ENCODE results near the gene CACNB1. TPM values are rescaled to one million over a fixed set of nuclear protein-coding genes. Genes with fewer than 3 reads are reported as not detected.

Gene CACNB1
- total RNA-seq, 1 donor from 2014 or later: 13.8 TPM

DNA sequence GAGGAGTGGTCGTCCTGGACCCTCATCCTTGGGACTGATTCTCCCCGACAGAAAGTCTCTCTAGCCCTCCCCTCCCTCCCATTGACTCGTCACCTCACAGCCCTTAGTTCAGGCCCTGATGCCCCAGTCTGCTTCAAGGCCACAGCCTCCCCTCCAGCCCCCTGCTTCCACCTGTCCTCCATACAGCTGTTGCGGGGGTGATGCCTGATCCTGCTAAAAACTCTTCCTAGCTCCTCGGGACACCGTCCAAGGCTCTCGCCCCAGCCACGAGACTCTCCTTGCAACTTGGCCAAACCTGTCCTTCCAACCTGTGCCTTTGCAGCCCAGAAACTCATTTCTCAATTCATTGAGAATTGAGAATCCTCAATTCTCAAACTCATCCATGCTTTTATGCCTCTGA lies 21.4 kb upstream of the CACNB1 start:
- H3K27me3 Mint-ChIP-seq: peaks cover 82% of the 10 kb centered on the region
- no peaks in the 10 kb centered on the region for H3K9me3 Mint-ChIP-seq (ENCODE audit: low read depth)
- TF ChIP-seq, protein P1, sequence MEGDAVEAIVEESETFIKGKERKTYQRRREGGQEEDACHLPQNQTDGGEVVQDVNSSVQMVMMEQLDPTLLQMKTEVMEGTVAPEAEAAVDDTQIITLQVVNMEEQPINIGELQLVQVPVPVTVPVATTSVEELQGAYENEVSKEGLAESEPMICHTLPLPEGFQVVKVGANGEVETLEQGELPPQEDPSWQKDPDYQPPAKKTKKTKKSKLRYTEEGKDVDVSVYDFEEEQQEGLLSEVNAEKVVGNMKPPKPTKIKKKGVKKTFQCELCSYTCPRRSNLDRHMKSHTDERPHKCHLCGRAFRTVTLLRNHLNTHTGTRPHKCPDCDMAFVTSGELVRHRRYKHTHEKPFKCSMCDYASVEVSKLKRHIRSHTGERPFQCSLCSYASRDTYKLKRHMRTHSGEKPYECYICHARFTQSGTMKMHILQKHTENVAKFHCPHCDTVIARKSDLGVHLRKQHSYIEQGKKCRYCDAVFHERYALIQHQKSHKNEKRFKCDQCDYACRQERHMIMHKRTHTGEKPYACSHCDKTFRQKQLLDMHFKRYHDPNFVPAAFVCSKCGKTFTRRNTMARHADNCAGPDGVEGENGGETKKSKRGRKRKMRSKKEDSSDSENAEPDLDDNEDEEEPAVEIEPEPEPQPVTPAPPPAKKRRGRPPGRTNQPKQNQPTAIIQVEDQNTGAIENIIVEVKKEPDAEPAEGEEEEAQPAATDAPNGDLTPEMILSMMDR (IDR thresholded peaks at IDR 0.05; ENCODE audit: unreplicated experiment): no peak

DNA sequence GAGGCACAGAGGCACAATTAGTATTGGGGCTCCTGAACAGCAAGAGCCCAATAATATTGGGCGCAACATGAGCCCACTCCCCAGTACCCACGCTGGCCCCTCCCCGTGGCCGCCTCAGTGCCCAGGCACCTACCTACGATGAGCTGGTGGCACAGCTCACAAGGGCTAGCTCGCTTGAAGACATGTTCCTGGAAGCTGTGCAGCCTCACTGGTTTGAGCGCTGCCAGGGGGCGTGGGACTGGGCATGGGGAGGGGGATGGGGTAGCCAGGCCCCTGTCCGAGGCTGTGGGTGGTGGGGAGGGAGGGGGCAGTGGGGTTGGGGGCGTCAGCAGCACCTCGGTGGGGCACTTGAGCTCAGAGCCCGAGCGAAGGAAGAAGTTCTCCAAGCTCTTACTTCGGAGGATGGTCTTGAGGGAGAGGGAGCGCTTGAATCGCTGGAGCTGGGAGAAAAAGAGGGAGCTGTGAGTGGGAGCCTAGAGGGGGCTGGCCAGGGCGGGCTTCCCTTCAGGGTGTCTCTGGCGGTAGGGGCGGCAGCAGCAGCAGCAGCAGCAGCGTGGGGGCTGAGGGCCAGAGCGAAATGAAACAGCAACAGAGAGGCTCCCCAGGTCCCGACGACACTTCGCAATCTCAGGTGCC lies 20.4 kb upstream of the CACNB1 start:
- peaks cover 80% of the 10 kb centered on the region for H3K27me3 Mint-ChIP-seq
- H3K27ac Mint-ChIP-seq: no peak overlapping the region
- no peak for DNase-seq (ENCODE audit: low spot score, unreplicated experiment)
- no peaks in the 10 kb centered on the region for H3K9me3 Mint-ChIP-seq (ENCODE audit: low read depth)
- no peaks in the 10 kb centered on the region for H3K36me3 Mint-ChIP-seq (ENCODE audit: insufficient read depth)
- TF ChIP-seq, protein P1 (IDR thresholded peaks at IDR 0.05; ENCODE audit: unreplicated experiment): no peak
- no peaks in the 10 kb centered on the region for H3K4me1 Mint-ChIP-seq (ENCODE audit: low read depth)
- no peak overlapping the region for H3K4me3 Mint-ChIP-seq (ENCODE audit: low read depth)

More for the DNA sequence above, 21.4 kb upstream of the CACNB1 start:
- H3K4me1 Mint-ChIP-seq (ENCODE audit: low read depth): peaks cover under 1% of the 10 kb centered on the region
- H3K4me3 Mint-ChIP-seq (ENCODE audit: low read depth): no peak overlapping the region
- no peak for DNase-seq (ENCODE audit: low spot score, unreplicated experiment)
- H3K36me3 Mint-ChIP-seq (ENCODE audit: insufficient read depth): no peaks in the 10 kb centered on the region
- H3K27ac Mint-ChIP-seq: no peak overlapping the region

DNA sequence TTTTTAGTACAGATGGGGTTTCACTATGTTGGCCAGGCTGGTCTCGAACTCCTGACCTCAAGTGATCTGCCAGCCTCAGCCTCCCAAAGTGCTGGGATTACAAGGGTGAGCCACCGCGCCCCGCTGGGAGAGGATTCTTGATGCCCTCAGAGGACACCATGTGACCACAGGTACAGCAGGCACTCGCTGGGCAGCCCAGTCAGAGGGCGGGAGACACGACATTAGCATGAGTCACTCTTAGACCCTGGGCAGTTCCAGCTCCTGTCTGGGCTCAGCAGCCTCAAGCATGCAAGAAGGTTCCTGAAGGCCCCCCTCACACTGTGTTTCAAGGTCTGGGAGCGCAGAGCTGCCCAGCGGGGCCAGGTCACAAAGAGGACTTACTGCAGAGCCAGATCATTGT lies 16.4 kb upstream of the CACNB1 start:
- DNase-seq (ENCODE audit: low spot score, unreplicated experiment): no peak
- H3K27me3 Mint-ChIP-seq: peaks cover 85% of the 10 kb centered on the region
- no peak overlapping the region for H3K27ac Mint-ChIP-seq
- TF ChIP-seq, protein P1 (IDR thresholded peaks at IDR 0.05; ENCODE audit: unreplicated experiment): no peak
- peaks cover 2% of the 10 kb centered on the region for H3K4me1 Mint-ChIP-seq (ENCODE audit: low read depth)
- no peak overlapping the region for H3K4me3 Mint-ChIP-seq (ENCODE audit: low read depth)
- no peaks in the 10 kb centered on the region for H3K9me3 Mint-ChIP-seq (ENCODE audit: low read depth)
- H3K36me3 Mint-ChIP-seq (ENCODE audit: insufficient read depth): no peaks in the 10 kb centered on the region

DNA sequence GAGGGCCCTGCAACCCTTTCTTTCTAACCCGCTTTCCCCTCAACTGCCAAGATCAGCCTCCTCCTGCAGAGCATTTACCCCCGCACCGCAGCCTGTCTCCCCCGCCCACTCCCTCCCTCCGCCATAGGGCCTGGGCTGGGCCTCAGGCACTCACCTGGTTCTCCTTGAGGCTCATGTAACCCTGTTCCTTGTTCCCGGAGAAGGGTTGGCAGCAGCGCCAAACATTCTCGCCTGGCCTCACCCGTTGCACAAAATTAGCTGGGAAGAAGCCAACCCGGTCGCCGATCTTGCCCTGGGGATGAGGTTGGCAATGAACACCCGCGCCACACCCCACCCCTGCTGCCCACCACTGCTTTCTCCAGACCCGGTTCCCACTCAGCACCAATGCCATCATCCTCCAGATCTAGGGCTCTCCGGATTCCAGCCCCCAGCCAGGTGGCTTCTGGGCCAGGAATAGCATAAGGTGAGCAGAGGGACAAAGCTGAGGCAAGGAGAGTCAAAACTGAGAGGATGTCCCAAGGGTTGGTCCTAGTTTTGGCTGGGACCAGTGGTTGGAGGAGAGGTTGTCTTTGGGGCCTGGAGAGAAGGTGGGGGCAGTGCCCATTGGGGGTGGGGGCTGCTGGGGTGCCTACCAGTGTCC lies 15.5 kb upstream of the CACNB1 start:
- Mint-ChIP-seq H3K4me3 (ENCODE audit: low read depth) (no peak overlapping the region), H3K36me3 (ENCODE audit: insufficient read depth) (no peaks in the 10 kb centered on the region), H3K4me1 (ENCODE audit: low read depth) (peaks cover 2% of the 10 kb centered on the region), H3K27me3 (peaks cover 85% of the 10 kb centered on the region), H3K9me3 (ENCODE audit: low read depth) (no peaks in the 10 kb centered on the region), H3K27ac (no peak overlapping the region)
- DNase-seq (ENCODE audit: low spot score, unreplicated experiment): no peak
- TF ChIP-seq, protein P1 (IDR thresholded peaks at IDR 0.05; ENCODE audit: unreplicated experiment): no peak

DNA sequence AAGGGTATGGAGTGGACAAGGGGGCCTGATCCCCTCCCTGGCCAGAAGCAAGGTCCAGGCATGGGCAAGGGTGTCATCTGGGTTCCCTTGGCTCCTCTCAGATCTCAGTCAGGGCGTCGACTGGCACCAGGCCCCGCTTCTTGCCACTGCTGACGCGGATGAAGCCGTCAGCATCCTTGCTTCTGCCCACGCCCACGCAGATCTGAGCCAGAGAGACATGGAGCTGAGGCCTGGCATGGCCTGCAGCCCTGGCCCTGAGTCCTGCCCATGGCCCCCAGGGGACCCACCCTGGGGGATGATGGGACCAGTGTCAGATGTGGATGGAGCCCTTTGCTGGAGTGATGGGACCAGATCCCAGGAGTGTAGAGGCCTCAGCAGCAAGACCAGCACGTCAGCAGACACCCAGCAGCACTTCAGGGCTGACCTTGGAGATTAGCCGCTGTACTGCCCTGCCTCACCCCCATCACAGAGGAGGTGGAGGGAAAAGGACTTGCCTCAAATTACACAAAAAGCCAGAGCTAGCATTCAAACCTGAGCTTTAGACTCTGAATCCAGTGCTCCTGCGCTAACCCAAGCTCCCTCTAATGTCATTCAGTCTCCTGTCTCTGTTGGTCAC lies 14.8 kb upstream of the CACNB1 start:
- TF ChIP-seq, protein P1 (IDR thresholded peaks at IDR 0.05; ENCODE audit: unreplicated experiment): no peak
- Mint-ChIP-seq H3K4me1 (ENCODE audit: low read depth) (peaks cover 2% of the 10 kb centered on the region), H3K9me3 (ENCODE audit: low read depth) (no peaks in the 10 kb centered on the region), H3K27ac (no peak overlapping the region), H3K36me3 (ENCODE audit: insufficient read depth) (no peaks in the 10 kb centered on the region), H3K27me3 (peaks cover 80% of the 10 kb centered on the region), H3K4me3 (ENCODE audit: low read depth) (no peak overlapping the region)
- no peak for DNase-seq (ENCODE audit: low spot score, unreplicated experiment)
